ENCODE data around the gene ADARB2. TPM values are rescaled to one million over a fixed set of nuclear protein-coding genes. Genes with fewer than 3 reads are reported as not detected.

Gene ADARB2
- polyA plus RNA-seq, 3 donors, result not detected

DNA sequence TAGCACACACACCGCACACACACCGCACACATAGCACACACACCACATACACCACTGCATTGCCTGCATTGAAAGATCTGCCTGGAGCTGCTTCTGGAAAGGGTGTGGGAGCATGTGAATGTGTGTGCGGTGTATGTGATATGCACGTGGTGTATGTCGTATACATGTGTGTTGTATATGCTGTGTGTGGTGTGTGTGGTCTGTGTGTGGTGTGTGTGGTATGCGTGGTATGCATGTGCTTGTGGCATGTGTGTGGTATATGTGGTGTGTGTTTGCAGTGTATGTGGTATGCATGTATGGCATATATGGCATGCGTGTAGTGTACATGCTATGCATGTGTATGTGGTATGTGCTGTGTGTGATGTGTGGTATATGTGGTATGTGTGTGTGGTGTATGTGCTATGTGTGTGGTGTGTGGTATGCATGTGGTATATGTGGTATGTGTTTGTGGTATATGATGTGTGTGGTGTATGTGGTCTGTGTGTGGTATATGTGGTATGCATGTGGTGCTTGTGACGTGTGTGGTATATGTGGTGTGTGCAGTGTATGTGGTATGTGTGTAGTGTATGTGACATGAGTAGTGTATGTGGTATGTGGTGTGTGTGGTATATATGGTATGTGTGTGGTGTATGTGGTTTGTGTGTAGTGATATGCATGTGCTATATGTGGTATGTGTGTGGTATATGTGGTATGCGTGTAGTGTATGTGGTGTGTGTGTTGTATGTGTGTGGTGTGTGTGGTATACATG lies 505.0 kb downstream of the ADARB2 start:
- Histone ChIP-seq H3K36me3 (replicated peaks in 1 of 2; ENCODE audit: control insufficient read depth in 1 of 2, insufficient read depth in 2 of 2, low read length in 2 of 2) (no peaks in the 10 kb centered on the region), H4K20me1 (ENCODE audit: insufficient read depth, low read length) (no peaks in the 10 kb centered on the region), H3K4me1 (ENCODE audit: control insufficient read depth in 1 of 2, insufficient read depth in 2 of 2, low read length in 2 of 2) (no peaks in the 10 kb centered on the region), H3K4me2 (replicated peaks; ENCODE audit: extremely low read depth, low read length, poor library complexity, severe bottlenecking) (no peak overlapping the region), H3K79me2 (ENCODE audit: insufficient read depth, low read length) (no peaks in the 10 kb centered on the region), H3K9me3 (replicated peaks in 1 of 2; ENCODE audit: control insufficient read depth in 1 of 2, insufficient read depth in 1 of 2, low read length in 2 of 2) (no peaks in the 10 kb centered on the region), H3K9ac (ENCODE audit: insufficient read depth, low read length, poor library complexity, severe bottlenecking) (no peak overlapping the region), H3K27me3 (ENCODE audit: control insufficient read depth in 2 of 2, insufficient read depth in 2 of 2, low read length in 2 of 2) (no peaks in the 10 kb centered on the region), H3K4me3 (replicated peaks in 1 of 3; ENCODE audit: low read depth in 2 of 3, low read length in 3 of 3) (no peak overlapping the region), H2AFZ (ENCODE audit: insufficient read depth, low read depth, low read length, poor library complexity, severe bottlenecking) (no peak overlapping the region), H3K27ac (ENCODE audit: low read depth in 1 of 2, low read length in 2 of 2) (no peak overlapping the region)
- intact Hi-C loops (cut with micrococcal nuclease), result no loop called here
- TF ChIP-seq, protein P1, sequence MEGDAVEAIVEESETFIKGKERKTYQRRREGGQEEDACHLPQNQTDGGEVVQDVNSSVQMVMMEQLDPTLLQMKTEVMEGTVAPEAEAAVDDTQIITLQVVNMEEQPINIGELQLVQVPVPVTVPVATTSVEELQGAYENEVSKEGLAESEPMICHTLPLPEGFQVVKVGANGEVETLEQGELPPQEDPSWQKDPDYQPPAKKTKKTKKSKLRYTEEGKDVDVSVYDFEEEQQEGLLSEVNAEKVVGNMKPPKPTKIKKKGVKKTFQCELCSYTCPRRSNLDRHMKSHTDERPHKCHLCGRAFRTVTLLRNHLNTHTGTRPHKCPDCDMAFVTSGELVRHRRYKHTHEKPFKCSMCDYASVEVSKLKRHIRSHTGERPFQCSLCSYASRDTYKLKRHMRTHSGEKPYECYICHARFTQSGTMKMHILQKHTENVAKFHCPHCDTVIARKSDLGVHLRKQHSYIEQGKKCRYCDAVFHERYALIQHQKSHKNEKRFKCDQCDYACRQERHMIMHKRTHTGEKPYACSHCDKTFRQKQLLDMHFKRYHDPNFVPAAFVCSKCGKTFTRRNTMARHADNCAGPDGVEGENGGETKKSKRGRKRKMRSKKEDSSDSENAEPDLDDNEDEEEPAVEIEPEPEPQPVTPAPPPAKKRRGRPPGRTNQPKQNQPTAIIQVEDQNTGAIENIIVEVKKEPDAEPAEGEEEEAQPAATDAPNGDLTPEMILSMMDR (IDR thresholded peaks at IDR 0.05), result no peak
- no peaks in the 10 kb centered on the region for H3K4me1 Mint-ChIP-seq
- no peak overlapping the region for H3K4me3 Mint-ChIP-seq
- H3K27ac Mint-ChIP-seq, result no peak overlapping the region
- H3K36me3 Mint-ChIP-seq, result no peaks in the 10 kb centered on the region
- H3K9me3 Mint-ChIP-seq, result peaks cover 0 to 3% (median 2%) of the 10 kb centered on the region in 7 donors
- 95% methylated on average over 7 of the region's 9 CpGs for WGBS (ENCODE audit: insufficient coverage)
- peaks cover 0 to 4% (median 0%) of the 10 kb centered on the region in 3 donors for H3K27me3 Mint-ChIP-seq (ENCODE audit: low read depth in 3 of 3)
- DNase-seq, result no peak

DNA sequence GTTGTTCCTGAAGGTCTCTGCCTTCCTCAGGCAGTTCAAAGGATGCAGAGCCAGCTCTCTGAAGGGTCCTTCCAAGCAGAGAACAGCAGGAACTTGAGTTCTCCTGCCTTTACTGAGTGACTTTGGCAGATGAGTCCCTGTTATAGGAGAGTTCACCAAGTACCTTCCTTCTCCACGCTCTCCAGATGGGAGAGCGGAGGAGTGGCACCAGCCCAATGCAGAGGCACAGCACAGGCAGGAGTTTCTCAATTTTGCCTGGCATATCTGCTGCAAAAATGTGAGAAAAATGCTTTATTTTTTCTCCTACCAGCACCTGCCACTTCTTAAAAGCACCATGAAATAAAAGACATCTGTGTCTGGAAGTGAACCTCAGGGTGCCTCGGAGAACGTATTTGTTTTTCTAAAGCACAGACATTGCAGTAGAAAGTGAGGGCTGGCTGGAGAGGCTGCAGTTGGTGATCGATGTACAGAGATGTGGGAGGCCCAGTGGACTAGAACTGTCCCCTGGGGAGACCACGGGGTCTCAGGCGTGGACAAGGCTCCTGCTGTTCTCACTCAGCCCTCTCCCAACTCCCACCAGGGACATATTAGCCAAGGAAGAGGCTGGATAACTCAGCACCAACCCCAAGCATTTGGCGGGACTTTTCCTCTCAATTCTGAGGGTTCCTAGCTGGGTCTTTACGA lies 506.6 kb downstream of the ADARB2 start:
- Mint-ChIP-seq H3K27ac (no peak overlapping the region), H3K9me3 (peaks cover 0 to 3% (median 2%) of the 10 kb centered on the region in 7 donors), H3K4me3 (no peak overlapping the region)

More for the DNA sequence above, 506.6 kb downstream of the ADARB2 start:
- H3K27me3 Mint-ChIP-seq (ENCODE audit: low read depth in 3 of 3), result peaks cover 0 to 7% (median 2%) of the 10 kb centered on the region in 3 donors
- Histone ChIP-seq H2AFZ (ENCODE audit: insufficient read depth, low read depth, low read length, poor library complexity, severe bottlenecking) (no peak overlapping the region), H3K79me2 (ENCODE audit: insufficient read depth, low read length) (no peaks in the 10 kb centered on the region), H3K36me3 (replicated peaks in 1 of 2; ENCODE audit: control insufficient read depth in 1 of 2, insufficient read depth in 2 of 2, low read length in 2 of 2) (no peaks in the 10 kb centered on the region), H3K27ac (ENCODE audit: low read depth in 1 of 2, low read length in 2 of 2) (no peak overlapping the region), H3K4me3 (replicated peaks in 1 of 3; ENCODE audit: low read depth in 2 of 3, low read length in 3 of 3) (no peak overlapping the region), H3K4me1 (ENCODE audit: control insufficient read depth in 1 of 2, insufficient read depth in 2 of 2, low read length in 2 of 2) (no peaks in the 10 kb centered on the region), H3K9ac (ENCODE audit: insufficient read depth, low read length, poor library complexity, severe bottlenecking) (no peak overlapping the region), H4K20me1 (ENCODE audit: insufficient read depth, low read length) (no peaks in the 10 kb centered on the region), H3K9me3 (replicated peaks in 1 of 2; ENCODE audit: control insufficient read depth in 1 of 2, insufficient read depth in 1 of 2, low read length in 2 of 2) (no peaks in the 10 kb centered on the region), H3K27me3 (ENCODE audit: control insufficient read depth in 2 of 2, insufficient read depth in 2 of 2, low read length in 2 of 2) (no peaks in the 10 kb centered on the region), H3K4me2 (replicated peaks; ENCODE audit: extremely low read depth, low read length, poor library complexity, severe bottlenecking) (no peak overlapping the region)
- no peak for DNase-seq
- no peaks in the 10 kb centered on the region for H3K36me3 Mint-ChIP-seq
- WGBS (ENCODE audit: insufficient coverage), result 100% methylated on average over 2 of the region's 9 CpGs
- no peaks in the 10 kb centered on the region for H3K4me1 Mint-ChIP-seq
- TF ChIP-seq, protein P1 (IDR thresholded peaks at IDR 0.05), result no peak
- intact Hi-C loops (cut with micrococcal nuclease), result no loop called here
